ENCODE data around the gene BSND.

The BSND gene

GRCh38 chr1:55060133-55060999 is 61.6 kb downstream of the BSND start:
- peak overlapping the region; percentile 64 for H3K27ac Mint-ChIP-seq
- H3K4me1 Mint-ChIP-seq: no peaks in the 10 kb centered on the region
- H3K4me3 Mint-ChIP-seq: no peak overlapping the region
- DNase-seq: no peak
- TF ChIP-seq, protein P1, sequence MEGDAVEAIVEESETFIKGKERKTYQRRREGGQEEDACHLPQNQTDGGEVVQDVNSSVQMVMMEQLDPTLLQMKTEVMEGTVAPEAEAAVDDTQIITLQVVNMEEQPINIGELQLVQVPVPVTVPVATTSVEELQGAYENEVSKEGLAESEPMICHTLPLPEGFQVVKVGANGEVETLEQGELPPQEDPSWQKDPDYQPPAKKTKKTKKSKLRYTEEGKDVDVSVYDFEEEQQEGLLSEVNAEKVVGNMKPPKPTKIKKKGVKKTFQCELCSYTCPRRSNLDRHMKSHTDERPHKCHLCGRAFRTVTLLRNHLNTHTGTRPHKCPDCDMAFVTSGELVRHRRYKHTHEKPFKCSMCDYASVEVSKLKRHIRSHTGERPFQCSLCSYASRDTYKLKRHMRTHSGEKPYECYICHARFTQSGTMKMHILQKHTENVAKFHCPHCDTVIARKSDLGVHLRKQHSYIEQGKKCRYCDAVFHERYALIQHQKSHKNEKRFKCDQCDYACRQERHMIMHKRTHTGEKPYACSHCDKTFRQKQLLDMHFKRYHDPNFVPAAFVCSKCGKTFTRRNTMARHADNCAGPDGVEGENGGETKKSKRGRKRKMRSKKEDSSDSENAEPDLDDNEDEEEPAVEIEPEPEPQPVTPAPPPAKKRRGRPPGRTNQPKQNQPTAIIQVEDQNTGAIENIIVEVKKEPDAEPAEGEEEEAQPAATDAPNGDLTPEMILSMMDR (IDR thresholded peaks at IDR 0.05): no peak
- no peaks in the 10 kb centered on the region for H3K27me3 Mint-ChIP-seq (ENCODE audit: low read depth, poor library complexity)
- H3K36me3 Mint-ChIP-seq (ENCODE audit: low read depth): no peaks in the 10 kb centered on the region
- no peaks in the 10 kb centered on the region for H3K9me3 Mint-ChIP-seq

GRCh38 chr1:55061000-55061705 is 62.4 kb downstream of the BSND start:
- Mint-ChIP-seq H3K9me3 (no peaks in the 10 kb centered on the region), H3K27me3 (ENCODE audit: low read depth, poor library complexity) (no peaks in the 10 kb centered on the region), H3K4me1 (no peaks in the 10 kb centered on the region), H3K4me3 (no peak overlapping the region), H3K36me3 (ENCODE audit: low read depth) (no peaks in the 10 kb centered on the region), H3K27ac (no peak overlapping the region)
- TF ChIP-seq, protein P1 (IDR thresholded peaks at IDR 0.05): no peak
- no peak for DNase-seq

Data from nephron progenitor cell (in vitro differentiated cells).